NCI-H226 (cell line): ENCODE measurements around the gene GJA3.

Experiments
- DNase-seq: peaks from one replicate; pipeline ENCODE4 v3.0.0-alpha.2; 2015

GJA3 gene

GRCh38 chr13:20148501-20149183, 12.2 kb downstream of the GJA3 start:
- DNase-seq: no peak

GRCh38 chr13:20146381-20146780, 14.5 kb downstream of the GJA3 start:
- no peak for DNase-seq

DNA sequence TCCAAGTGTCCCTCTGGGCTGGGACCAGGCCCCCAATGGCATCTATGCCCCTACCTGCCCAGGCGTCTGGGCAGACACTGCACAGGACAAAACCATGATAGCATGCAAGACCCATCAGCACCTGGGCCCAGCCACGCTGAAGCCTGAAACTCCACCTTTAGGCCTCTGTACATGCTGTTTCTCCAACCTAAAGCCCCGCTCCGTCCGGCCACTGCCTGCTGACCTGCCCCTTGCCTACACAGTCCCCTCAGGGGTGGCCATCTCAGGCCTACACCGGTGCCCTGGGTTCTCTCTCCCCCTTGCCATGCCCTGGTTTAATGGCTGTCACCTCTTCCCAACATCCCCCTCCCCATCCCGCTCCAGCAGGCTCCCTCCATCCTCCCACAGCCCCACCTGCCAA, 15.3 kb downstream of the GJA3 start:
- DNase-seq: no peak

- no peak for DNase-seq
Observed at GRCh38 chr13:20144141-20144850, 16.6 kb downstream of the GJA3 start.

GRCh38 chr13:20142927-20143480, 17.8 kb downstream of the GJA3 start:
- no peak for DNase-seq

DNA sequence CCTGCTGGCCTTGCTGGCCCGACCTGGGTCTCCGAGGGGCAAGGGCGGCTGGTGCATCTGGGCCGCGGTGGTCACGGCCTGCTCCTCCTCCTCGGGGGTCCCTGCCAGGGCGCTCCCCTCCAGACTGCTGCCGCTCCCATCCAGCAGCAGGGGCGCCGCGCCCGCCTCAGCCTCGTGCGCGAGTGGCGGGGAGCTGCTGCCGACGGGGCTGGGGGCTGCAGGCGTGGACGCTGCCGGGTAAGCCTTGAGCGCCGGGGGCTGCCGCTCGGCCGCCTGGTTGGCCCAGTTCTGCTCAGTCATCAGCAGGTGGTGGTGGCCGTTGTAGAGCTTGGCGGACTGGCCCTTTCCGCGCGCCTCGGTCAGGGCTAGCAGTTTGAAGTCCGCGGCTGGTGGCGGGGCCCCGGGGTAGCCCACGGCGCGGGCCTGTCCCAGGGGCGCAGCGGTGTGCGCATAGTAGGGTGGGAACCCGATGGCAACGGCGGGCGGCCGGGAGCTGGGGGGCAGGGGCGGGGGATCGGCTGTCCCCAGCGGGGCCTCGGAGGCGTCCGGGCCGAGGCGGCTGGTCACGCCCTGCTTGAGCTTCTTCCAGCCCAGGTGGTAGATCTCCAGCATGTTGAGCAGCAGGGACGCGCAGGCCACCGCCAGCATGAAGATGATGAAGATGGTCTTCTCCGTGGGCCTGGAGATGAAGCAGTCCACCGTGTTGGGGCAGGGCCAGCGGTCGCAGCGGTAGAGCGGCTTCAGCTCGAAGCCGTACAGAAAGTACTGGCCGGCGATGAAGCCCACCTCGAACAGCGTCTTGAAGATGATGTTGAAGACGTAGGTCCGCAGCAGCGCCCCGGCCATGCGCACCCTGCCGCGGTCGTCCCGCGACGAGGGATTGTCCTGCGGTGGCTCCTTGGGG, 18.6 kb downstream of the GJA3 start:
- DNase-seq: no peak

- DNase-seq: no peak
Observed at GRCh38 chr13:20141238-20142022, 19.4 kb downstream of the GJA3 start.

GRCh38 chr13:20140487-20140886, 20.4 kb downstream of the GJA3 start:
- DNase-seq: no peak

DNA sequence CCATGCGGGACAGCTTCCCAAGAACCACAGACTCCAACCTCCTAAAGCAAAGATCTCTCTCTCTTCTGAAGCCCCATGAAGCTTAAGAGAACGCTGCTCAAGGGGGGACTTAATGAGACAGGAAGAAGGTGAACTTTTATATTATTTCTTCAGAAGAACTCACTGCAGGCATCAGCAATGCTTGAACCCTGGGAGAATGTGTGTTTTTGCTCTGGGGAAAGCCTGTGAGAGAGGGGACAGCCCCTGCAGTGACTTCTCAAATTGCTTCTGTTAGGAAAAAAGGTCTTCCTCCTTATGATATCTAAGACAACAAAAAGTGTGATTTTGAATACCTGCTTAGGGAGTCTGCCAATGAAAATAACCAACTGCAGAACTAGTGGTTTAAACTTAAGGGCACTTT, 23.0 kb downstream of the GJA3 start:
- DNase-seq: no peak

DNA sequence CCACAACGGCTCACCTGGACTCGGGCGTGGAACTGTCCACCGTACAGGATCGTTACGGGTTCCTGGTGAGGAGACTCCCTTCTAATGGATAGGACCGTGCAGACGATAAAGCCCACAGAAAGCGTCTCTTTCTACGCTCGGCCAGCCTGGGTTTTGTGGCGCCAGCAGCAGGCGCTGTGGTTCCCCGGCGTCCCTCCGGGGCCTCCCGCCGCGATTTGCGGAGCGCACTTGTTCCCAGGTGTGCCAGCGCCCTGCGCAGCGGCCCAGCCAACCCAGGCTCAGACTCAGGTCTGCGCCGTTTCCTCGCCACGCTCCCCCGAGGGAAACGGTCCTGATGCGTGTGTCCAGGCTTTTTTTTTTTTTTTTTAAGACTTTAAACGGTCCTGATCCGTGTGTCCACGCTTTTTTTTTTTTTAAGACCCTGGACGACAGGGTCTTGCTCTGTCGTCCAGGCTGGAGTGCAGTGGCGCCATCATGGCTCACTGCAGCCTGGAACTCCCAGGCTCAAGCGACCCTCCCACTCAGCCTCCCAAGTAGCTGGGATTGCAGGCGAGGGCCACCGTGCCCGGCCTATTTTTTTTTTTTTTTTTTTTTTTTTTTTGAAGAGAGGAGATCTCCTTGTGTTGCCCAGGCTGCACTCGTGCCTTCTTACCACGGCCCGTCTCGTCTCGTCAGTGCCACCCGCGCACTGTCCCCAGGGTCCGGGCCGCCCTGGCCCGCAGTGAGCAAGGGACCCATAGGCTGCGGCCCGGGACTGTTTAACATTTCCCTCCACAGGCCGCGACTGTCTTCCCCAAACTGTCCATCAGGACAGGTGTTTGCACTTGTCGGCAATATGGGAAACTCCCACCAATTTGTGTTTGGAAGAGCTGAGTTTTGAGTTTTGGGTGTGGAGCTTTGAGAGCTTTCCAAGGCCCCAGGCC, 23.8 kb downstream of the GJA3 start:
- DNase-seq: no peak

- no peak for DNase-seq
Observed at GRCh38 chr13:20134732-20135131, 26.1 kb downstream of the GJA3 start.

GRCh38 chr13:20132052-20132634, 28.7 kb downstream of the GJA3 start:
- DNase-seq: no peak

DNA sequence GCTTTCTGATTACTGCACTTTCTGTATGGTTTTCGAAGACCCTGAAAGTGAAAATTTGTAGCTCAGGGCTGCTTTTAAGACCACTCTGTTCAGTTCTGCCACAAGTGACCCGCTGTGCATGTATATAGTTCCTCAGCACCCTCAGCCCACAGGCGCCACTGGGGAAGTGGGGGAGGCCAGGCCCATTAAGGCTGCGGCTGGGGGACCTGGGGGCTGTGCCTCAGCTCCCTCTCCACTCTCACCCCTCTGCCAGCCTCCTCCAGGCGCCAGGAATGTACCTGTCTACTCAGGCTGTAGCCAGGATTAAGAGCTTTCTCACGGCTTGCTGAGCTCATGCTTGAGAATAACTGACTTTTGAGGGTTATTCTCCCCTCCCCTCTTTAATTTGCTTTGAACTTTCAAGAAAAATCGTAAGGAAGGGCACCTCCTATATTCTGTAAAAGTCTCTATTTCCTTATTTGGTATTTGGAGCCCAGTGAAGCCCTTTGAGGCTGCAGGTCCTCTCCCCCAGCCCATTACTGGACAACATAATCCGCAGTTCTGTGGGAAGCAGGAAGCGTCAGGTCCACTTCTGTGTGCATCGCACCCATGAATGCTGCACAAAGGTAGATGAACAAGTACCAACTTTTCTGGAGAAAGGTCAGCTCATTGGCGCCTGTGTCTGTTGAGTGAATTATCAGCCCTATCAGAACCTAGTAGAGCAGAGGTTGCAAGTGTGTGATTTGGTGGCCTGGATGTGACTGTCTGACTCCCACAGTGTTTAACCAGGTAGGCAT, 29.6 kb downstream of the GJA3 start:
- DNase-seq: no peak

DNA sequence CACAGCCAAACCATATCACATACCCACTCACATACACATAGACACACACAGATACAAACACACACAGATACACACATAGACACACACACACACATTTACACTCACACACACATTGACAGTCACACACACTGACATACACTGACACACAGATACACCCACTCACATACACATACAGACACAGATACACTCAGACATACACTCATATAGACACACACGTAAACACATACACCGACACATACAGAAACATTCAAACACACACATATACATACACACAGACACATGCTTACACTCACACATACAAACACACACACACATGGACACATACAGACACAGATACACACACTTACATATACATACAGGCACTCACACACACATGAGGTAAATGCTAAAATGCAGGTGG, 30.2 kb downstream of the GJA3 start:
- DNase-seq: no peak

DNA sequence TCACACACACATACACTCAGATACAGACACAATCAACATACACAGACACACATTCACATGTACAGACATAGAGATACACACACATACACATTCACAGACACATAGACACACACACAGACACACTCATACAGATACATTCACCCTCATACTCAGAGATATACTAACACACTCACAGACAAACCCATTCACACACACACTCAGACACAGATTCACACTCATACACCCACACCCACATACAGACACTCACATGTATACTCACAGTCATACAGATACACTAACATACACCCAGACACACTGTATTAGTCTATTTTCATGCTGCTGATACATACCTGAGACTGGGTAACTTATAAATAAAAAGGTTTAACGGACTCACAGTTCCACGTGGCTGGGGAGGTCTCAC, 30.8 kb downstream of the GJA3 start:
- DNase-seq: no peak

- no peak for DNase-seq
Observed at GRCh38 chr13:20129076-20129475, 31.8 kb downstream of the GJA3 start.

DNA sequence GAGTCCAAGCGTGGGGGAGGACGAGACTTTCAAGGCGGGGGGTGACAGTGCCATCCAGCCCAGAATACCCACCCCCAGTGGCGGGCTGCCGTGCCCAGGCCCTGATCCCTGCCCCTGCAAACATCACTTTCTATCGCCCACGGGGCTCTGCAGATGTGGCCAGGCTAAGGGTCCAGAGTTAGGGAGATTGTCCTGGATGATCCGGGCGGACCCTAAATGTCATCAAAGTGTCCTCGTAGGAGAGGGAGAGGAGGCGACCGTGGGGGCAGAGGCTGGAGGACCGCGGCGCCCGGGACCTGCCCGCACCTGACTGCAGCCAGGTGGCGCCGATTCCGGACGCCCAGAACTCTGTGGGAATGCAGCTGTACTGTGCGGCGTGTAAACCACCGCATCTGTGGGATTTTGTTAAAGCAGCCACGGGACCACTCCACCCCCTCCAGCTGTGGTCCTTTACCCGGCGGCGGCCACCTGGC, 32.4 kb downstream of the GJA3 start:
- no peak for DNase-seq

DNA sequence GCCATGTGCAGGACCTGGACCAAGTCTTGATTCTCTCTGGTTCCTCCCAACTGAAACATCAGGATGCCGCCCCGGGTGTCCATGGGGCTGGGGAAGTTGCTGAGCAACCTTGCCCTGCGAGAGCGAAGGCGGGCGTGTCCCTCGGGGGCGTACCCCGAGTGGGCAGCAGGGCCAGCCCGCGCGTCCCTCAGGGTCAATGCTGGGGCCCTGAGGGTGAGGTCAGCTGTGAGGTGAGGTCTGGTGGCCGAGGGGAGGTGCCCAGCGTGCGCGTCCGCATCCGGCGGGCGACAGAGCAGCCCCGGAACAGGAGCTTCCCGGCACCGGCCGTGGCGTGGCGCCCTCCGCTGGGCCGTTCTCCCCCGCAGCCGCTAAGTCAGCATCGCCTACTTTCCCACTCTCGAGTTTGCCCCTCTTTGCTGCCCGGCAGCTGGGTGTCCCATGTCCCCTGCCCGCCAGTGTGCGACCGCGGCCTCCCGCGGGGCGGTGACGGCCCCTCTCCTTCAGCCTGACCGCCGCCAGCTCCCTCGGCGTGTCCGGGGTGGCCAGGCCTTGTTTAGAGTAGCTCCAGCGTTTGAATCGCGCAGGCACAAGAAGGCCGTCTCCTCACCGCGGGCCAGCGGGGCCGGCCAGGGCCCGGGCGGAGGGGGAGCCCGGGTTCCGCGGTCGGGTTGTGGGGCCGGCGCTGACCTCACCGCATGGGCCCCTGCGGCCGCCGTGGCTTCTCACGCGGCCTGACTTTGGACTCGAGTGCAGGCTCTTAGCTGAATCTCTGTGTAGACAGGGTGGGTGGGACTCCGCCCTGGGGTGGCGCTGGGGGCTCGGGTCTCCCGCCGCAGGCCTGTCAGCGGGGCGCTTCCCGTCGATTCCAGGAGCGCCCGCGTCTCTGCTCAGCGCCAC, 33.0 kb downstream of the GJA3 start:
- DNase-seq: no peak

DNA sequence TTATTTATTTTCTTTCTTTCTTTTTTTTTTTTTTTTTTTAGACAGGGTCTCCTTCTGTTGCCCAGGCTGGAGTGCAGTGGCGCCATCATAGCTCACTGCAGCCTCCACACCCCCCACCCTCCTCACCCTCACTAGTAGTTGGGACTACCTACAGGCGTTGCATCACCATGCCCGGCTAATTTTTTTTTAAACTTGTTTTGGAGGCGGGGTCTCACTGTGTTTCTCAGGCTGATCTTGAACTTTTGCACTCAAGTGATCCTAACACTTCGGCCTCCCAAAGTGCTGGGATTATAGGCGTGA, 33.6 kb downstream of the GJA3 start:
- DNase-seq: no peak
